ENCODE results near the gene PRKCA.

Gene PRKCA

GRCh38 chr17:66847704-66848103 is 545.3 kb downstream of the PRKCA start:
- Histone ChIP-seq H3K4me3 (ENCODE audit: low read depth in 1 of 2, low read length in 1 of 2) (no peak overlapping the region), H3K27ac (no peak overlapping the region), H3K9me3 (no peaks in the 10 kb centered on the region), H3K36me3 (no peaks in the 10 kb centered on the region), H3K4me1 (ENCODE audit: control insufficient read depth in 1 of 2, insufficient read depth in 1 of 2, low read depth in 1 of 2, low read length in 1 of 2) (no peaks in the 10 kb centered on the region), H3K27me3 (no peaks in the 10 kb centered on the region)
- no peak for TF ChIP-seq CTCF (IDR thresholded peaks at IDR 0.05)

GRCh38 chr17:66848496-66848895 is 546.1 kb downstream of the PRKCA start:
- no peak overlapping the region for H3K27ac ChIP-seq
- no peaks in the 10 kb centered on the region for H3K36me3 ChIP-seq
- H3K27me3 ChIP-seq: no peaks in the 10 kb centered on the region
- no peaks in the 10 kb centered on the region for H3K4me1 ChIP-seq (ENCODE audit: control insufficient read depth in 1 of 2, insufficient read depth in 1 of 2, low read depth in 1 of 2, low read length in 1 of 2)
- H3K4me3 ChIP-seq (ENCODE audit: low read depth in 1 of 2, low read length in 1 of 2): no peak overlapping the region
- no peaks in the 10 kb centered on the region for H3K9me3 ChIP-seq
- no peak for TF ChIP-seq CTCF (IDR thresholded peaks at IDR 0.05)

GRCh38 chr17:66849032-66849655 is 546.7 kb downstream of the PRKCA start:
- Histone ChIP-seq H3K4me3 (ENCODE audit: low read depth in 1 of 2, low read length in 1 of 2) (no peak overlapping the region), H3K27ac (no peak overlapping the region), H3K9me3 (no peaks in the 10 kb centered on the region), H3K36me3 (no peaks in the 10 kb centered on the region), H3K27me3 (no peaks in the 10 kb centered on the region), H3K4me1 (ENCODE audit: control insufficient read depth in 1 of 2, insufficient read depth in 1 of 2, low read depth in 1 of 2, low read length in 1 of 2) (no peaks in the 10 kb centered on the region)
- no peak for TF ChIP-seq CTCF (IDR thresholded peaks at IDR 0.05)

- Histone ChIP-seq H3K27ac (no peak overlapping the region), H3K9me3 (no peaks in the 10 kb centered on the region), H3K36me3 (no peaks in the 10 kb centered on the region), H3K27me3 (no peaks in the 10 kb centered on the region), H3K4me1 (ENCODE audit: control insufficient read depth in 1 of 2, insufficient read depth in 1 of 2, low read depth in 1 of 2, low read length in 1 of 2) (no peaks in the 10 kb centered on the region), H3K4me3 (ENCODE audit: low read depth in 1 of 2, low read length in 1 of 2) (no peak overlapping the region)
- TF ChIP-seq CTCF (IDR thresholded peaks at IDR 0.05): no peak
These were observed 547.6 kb downstream of the PRKCA start for GRCh38 chr17:66849851-66850580.

- no peak overlapping the region for H3K27ac ChIP-seq
- TF ChIP-seq CTCF (IDR thresholded peaks at IDR 0.05): no peak
These were observed 548.3 kb downstream of the PRKCA start for GRCh38 chr17:66850692-66851091.

More at GRCh38 chr17:66850692-66851091, 548.3 kb downstream of the PRKCA start:
- no peaks in the 10 kb centered on the region for H3K36me3 ChIP-seq
- H3K4me1 ChIP-seq (ENCODE audit: control insufficient read depth in 1 of 2, insufficient read depth in 1 of 2, low read depth in 1 of 2, low read length in 1 of 2): no peaks in the 10 kb centered on the region
- H3K4me3 ChIP-seq (ENCODE audit: low read depth in 1 of 2, low read length in 1 of 2): no peak overlapping the region
- H3K27me3 ChIP-seq: no peaks in the 10 kb centered on the region
- no peaks in the 10 kb centered on the region for H3K9me3 ChIP-seq

All from neutrophil (primary cell).